Pons (tissue), 1 donor: ENCODE results near the gene RENBP.

Experiments used
- DNase-seq: peaks from one replicate; pipeline ENCODE4 v3.0.0-alpha.2; 2016; ENCODE audit warnings: low spot score

The RENBP gene

DNA sequence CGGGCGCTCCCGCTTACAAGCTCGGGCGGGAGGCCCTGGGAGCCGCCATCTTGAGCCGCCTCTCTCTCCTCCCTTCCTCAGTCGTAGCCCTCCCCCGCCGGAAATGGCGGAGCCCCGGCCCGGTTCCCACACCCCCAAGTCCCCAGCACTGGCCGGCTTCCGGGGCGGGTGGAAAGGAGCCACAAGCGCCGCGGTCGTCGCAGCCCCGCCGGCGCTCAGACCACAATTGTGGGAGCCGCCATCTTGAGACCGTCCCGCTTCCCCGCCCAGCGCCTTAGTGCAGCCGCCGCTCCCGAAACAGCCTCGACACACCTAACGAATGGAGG, 26.6 kb upstream of the RENBP start:
- DNase-seq = peak; percentile 83

DNA sequence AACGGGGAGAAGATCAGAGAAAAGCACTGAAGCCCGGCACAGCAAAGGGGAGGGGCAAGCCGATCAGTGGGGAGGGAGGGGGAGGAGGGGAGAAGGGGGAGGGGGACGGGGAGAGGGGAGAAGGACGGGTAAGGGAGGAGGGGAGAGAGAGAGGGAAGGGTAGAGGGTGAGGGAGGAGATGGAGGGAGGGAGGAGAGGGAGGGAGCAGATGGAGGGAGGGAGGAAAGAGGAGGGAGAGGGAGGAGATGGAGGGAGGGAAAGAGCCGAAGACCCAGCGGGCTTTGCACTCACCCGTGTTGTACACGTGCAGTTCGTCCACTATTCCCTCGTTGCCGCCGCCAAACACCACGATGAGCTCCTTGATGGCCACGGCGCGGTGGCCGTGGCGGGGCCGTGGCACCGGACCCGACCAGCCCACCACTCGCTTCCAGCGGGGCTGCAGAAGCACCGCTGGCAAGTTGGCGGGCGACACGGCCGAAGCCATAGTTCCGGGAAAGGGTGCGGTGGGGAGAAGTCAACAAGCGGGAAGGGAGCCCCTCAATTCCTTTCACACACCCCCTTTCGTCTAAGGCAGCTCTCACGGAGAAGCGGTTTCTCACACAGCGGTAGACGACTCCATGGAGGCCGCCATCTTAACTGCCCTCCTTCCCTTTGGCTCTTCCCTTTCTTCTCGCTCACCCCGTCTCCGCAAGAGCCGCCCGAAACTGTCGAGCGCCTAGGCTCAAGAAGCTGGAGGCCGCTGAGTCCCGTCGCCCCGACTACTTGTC, 26.1 kb upstream of the RENBP start:
- DNase-seq = peak; percentile 70

DNA sequence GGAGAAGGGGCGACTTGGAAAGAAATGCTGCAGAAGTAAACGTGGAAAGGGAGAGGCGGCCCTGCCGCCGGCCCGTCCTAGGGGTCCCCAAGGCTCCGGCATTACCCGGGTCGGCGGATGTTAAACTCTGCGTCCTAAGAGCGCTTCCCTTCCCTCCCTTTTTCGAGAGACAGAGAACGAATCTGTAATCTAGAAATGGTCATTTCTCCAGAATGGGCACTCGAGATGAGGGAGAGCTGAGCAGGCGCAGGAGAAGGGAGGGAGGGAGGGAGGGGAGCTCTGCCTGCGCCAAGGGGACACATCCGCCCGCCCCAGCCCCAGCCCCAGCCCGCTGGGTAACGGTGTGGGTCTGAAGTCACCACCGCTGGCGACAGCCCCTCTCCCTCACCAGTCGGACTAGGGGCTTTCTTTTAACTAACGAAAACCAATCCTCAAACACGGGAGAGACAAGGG, 25.5 kb upstream of the RENBP start:
- peak; percentile 57 for DNase-seq

DNA sequence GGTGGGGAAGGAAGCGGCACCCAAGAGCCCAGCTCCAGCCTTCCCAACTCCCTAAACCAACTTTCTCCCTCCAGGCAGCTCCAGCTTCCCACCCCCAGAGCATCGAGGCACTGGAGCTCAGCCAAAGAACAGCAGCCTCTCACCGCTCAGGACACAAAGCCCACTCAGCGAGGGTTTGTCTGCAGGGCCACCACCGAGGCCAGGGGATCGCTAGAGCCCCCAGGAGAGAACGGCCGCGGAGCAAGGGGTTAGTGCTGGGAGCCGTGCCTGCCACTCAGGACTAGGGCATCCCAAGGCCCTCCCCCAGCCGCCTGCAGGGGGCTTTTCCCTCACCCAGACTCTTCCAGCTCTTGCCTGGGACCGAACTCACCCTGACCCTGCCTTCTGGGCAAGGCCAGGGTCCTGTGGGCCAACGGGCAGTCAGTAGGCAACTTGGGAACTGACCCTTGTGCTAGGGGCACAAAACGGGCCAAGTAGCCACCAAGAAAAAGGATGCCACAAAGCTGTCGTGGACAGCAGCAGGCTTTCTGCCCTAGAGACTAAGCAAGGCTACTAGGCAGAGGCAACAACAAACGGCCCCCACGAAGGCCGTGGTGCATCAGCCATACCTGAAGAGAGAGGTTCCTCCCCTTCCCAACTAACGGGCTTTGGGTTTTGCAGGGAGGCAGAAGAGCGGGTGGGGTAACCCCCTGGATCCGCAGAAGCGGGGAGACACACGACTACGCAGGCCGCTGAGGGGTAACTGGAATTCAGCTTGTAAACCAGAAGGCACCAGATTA, 24.9 kb upstream of the RENBP start:
- DNase-seq = no peak

DNA sequence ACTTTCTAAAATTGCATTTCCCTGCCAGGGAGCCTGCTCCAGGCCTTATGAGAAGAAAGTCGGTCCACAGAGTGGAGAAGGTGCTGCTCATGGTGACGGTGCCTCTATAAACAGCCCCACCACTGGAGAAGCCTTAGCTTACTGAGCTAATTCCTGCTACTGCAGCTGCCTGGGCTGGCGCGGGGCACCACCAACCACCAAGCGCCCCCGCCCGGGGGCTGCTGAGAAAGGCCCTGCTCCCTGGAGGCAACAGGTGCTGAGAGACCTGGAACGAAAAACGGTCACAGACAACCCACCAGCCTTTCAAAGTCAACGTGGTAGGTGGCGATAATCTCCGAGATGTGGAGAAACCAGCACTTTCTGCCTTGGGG, 24.3 kb upstream of the RENBP start:
- peak; percentile 4 for DNase-seq

DNA sequence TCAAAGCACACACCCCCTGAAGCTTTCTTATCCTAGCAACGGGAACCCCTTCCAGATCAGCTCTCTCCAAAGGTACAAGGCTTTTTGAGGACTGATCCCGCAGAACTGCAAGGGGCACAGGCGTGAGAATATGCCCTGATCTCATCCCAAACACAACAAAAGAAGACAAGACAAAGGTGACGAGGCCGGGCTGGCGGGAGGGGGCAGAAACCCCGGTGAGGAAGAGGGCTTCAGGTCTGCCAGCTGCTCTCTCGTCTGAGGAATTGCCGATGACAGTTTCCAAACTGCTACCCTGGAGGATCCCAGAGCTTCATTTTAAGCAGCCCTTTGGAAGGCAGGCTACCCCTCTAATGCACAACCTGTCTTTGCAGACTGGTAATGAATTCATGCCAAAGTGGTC, 23.8 kb upstream of the RENBP start:
- DNase-seq = no peak

DNA sequence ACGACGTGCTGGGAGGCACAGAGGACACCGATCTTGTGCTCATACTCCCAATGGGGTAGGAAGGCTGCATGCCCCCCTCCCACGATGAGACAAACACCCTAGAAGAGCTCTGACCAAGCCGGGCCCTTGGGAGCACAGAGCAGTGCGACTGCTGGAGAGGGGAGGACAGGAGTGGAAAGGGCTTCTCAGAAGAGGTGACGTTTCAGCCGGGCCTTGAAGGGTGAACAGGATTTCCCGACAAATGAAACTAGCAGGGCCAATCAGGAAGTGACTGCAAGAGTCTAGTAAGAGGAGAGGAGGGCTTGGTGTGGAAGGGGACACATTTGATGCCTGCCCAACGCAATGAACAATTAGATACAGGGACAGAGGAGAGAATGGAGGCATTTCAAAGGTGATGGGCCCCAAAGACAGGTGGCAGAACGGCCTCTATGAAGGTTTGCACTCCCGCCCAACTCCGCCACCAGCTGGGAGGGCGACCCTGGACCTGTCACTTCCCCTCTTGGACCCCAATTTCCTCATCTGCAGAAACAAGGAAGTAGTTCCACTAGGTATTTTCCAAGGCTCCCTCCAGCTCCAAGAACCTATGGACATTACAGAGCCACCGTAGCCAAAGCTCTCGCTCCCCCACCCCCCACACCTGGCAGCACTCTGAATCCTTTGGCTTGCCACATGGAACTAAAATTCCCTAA, 23.2 kb upstream of the RENBP start:
- no peak for DNase-seq

DNA sequence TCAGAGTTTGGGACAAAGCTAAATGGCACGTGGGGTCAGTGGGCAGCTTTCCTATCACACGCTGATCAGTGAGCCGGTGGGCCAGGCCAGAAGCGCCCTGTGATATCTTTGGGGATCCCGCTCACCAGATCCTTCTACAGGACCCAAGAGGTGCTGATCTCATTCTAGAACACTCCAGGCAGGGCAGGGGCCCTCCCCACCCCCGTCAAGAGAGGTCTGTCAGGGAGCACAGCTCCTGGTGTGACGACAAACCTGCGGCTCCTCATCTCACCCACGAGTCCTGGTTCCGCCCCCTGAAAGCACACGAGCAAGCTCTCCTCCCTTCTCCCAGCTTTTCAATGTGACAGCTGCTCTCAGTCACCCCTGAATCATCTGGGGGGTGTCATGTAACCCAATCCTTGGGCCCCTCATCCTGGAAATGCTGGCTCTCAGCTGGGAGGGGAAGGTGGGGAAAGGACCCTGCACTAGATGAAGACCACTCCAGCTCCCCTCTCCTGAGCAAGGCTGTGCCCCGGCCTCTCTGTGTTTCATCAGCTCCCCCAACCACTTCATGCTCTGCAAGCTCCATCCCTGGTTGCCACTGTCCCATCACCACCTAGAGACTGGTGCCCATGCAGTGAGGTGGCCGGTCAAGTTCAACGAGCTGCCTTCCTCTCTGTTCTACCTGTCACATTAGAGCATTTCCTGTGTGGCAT, 22.5 kb upstream of the RENBP start:
- DNase-seq = no peak

DNA sequence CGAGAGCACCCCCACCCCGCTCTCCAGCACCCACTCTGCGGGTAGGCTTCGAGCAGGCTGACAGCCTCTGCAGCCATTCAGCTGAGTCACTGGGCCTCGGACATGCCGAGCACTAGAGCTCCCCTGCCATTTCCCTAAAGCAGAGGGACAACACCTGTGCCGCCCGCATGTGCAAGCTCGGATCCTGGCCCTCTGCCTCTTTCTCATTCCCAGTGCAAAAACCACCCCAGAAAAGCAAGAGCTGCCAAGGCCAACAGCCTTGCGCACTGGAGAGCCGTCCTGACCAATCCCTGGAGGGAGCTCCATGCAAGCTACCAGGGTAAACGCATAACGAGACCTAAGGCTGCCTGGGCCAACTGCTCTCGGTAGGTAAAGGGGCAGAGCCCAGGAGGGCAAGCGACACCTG, 21.8 kb upstream of the RENBP start:
- DNase-seq = peak; percentile 7

DNA sequence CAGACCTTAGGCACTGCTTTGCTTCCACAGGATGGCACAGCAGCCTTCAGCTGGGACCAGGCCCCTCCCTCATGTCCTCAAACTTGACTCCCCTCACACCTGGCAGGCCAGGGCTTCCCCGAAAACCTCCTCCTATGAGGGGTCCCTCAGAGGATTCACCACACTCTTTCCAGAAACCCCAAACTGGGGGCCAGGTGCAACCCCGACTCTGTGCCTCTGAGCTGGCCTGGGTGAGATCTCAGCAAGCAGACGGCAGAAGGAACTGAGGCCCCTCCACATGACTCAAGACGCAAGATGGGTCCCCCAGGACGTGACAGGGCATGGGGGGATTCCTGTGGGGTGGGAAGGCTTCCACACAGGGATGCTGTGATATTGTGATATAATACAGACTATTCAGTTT, 21.0 kb upstream of the RENBP start:
- DNase-seq = no peak

DNA sequence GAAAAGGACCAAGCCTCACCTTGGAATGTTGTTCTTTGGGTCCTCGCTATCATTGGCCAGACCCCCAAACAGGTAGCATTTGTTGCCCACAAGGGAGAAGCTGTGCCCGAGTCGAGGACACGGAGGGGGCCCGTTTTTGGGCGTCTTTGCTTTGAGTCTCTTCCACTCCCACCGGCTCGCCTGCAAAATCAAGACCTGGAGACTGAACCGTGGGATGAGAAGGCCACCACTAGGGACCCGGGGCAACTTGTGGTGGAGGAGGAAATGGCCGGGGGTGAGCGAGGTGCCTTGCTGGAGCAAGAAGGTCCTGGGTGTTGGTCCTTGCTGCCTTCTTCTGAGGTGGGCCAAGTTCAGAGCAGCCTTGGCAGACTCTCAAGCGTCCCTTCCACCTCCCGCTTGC, 19.7 kb upstream of the RENBP start:
- no peak for DNase-seq

DNA sequence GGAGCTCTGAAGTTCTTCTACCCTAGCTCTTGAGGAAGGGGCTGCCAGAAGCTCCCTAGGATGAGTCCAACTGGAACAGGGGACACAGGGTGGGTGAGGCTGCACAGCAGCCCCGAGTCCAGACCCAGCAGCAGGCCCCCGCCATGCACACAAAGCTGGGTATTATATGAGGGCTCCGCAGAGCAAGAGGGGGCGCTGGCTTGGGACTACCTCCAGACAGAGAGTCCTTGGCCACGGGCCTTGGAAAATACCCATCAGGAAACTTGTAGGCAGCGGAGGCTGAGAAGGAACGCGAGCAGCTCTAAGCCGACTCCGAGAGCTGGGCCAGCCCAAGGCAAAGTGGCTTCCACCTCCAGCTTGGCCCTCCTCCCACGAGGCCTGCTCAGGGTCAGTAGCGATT, 19.1 kb upstream of the RENBP start:
- DNase-seq = no peak

DNA sequence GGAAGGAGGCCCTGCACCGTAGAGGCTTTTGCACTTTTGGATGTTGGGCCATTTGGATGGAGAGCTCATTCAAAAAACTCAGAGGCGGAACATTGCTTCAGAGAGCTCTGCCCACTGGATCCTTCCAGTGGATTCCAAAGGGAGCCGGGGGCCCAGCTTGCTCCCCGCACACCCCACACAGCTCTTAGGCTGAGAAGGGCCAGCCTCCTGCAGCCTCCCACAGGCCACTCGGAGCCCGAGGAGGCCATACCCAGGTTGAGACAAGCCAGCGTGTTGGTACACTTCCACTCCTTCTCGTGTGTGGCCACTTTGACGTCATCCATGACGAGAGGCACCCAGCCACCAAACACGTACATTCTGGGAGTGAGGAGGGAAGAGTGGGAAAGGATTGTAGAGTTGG, 16.8 kb upstream of the RENBP start:
- no peak for DNase-seq

DNA sequence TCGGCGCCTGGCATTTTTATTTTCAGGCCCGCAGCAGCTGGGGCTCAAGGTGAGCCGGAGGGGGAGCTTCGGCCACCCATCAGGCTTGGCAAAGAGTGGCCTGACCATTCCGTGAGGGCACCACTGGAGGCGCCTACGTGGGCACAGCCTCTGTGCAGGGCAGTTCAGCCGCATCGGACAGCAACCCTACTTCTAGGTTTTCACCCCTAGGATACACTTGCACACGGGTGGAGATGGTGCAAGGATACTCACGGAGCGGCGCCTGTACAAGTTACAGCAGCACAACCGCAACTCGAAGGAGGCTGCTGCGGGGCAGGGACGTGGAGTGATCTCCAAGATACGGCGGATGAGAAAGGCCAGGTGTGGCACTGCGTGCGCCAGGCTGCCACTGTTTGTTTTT, 16.3 kb upstream of the RENBP start:
- DNase-seq = no peak

DNA sequence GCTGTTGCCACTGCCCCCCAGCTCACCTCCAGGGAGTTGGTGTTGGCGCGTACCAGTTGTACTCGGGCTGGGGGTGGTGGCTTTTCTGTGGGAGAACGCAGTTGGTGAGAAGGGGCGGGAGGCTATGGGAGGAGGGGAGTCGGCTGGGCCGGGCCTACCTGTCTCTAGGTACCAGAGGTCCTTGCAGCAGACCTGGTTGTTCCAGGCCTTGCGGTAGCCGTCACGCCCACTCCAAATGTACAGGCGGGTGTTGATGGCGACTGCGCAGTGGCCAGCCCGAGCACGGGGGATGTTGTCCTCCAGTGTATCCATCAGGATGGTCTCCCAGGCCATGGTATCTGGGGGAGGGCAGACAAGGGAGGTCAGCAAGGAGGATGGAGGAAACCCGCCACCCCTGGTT, 15.6 kb upstream of the RENBP start:
- DNase-seq = no peak

DNA sequence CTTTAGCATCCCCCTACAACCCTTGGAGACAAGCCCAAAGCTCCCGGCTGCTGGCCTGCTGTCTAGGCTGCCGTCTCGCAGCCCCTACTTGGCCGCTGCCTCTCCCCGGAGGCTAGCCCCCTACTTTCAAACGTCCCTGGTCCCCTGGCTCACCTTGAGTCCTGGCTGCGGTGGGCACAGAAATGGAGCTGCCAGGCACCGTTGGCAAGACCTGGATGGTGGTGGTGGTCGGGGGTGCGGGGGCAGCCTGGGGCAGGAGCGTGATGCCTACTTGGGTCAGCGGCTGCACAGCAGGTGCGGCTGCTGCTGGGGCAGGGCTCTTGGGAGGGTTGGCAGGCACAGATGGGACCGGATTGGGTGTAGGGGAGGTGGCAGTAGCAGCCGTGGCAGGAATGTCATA, 15.2 kb upstream of the RENBP start:
- no peak for DNase-seq

DNA sequence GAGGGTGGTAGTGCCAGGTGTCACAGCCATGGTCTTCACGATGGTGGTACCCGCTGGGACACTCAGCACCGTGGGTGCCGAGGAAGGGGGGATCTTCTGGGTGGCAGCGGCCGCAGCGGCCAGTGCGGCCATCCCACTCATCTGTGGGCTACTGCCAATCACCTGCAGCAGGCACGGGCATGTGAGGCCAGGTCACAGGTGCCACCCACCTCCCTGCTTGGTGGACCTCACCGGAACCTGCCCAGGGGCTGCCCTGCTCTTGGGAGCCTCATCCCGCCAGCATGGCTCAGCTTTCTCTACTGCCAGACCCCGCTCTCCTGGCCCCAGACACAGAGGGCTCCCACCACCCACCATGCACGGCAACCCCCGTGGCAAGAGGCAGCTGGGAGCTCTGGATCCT, 14.2 kb upstream of the RENBP start:
- DNase-seq = no peak

DNA sequence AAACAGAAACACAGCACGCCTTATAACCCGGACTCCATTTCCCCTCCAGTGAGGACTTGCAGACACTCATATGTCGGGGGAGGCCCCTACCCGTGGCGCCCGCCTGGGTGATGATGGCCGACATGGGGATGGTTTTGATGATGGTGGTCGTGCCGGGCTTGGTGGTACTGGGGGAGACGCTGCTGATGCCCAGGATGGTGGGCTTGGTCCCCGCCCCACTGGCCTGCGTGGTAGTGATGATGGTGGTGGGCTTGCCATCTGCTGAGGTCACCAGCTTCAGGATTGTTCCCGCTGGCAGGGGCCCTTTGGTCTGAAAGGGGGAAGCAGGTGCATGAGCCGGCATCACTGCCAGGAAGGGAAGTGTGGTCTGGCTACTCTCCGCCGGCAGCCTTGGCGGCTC, 12.8 kb upstream of the RENBP start:
- DNase-seq = no peak

DNA sequence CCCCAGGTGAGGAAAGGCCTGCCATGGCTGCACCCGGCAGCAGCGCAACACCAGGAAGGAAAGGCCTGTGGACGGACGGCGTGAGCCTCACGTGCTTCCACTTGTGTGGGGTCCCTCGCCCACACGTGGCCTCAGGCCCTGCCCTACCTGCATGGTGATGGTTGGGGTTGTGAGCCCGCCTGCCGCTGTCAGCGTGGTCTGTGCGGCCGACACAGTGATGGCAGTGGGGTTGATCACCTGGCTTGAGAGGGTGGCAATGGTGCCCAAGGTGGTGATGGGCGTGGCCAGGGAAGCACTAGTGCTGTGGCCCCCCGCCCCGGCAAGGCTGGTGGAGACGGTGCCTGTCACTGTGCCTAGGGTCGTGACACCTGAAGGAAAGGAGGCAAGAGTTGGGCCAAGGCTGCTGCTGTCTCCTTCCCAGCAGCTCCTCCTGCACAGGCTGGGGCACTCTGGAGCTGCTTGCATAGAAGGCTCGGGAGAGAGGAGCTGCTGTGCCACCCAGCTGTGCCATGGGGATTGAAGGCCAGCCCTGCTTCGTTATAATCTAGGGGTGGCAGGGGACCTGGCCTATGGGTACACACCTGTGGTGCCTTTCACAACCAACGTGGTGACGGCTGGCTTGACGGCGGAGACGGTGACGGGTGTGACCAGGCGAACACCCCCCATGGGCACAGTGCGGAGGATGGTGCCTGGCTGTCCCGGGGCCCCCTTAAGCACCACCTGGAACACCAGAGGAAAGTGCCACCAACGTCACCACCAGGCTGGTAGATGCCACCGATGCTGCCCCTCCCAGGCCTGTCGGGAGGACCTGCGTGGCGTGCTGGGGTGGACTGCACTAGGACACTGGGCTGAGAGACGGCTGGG, 11.8 kb upstream of the RENBP start:
- DNase-seq = no peak

DNA sequence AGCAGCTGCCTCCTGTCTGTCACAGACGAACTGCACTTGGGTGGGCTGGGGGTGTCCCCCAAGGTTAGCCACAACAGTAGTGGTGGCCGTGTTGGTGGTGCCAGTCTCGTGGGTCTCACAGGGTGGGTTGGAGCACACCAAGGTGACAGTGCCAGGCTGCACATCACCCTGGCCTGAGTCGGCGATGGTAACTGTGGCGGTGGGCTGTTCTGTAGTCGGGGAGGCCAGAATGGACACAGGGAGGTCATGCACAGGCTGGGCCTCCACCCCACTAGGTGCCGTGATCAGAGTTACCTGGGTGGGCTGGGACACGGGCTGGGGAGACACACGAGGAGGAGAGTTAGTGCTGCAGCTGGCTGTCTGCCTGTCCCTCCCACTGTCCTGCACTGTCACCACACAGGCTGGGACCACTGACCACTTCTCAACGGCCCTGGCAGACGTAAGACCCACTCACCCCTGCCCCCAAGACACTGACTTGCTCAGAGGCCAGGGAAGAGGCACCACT, 10.8 kb upstream of the RENBP start:
- DNase-seq = no peak

DNA sequence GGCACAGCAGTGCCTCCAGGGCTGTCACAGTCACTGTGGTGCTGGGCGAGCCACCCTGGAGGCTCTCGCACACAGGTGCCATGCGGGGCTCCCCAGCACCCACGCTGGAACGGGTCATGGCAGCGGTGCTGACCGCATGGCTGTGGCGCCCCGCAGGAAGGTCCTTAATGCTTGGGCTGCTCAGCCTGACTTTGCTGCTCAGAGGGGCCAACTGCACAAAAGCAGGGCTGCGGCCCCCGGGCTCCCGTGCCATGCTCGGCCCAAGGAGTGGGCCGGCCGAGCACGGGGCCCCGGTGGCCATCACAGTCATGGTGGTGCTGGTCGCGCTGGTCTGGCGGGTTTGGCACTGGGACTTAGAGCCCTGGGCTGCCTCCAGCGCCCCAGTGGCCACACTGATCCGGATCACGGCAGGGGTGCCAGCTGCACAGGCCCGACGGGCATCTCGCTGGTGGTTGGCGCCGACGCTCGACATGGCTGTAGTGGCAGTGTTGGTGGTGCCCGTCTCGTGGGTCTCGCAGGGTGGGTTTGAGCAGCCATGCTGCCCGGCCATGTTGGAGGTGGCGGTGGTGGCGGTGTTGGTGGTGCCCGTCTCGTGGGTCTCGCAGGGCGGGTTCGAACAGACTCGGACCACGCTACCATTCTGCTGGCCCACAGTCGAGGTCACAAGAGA, 10.2 kb upstream of the RENBP start:
- DNase-seq = no peak
